Heart right ventricle (tissue), 16 donors: ENCODE results near the gene FBXO2. TPM values are rescaled to one million over a fixed set of nuclear protein-coding genes. Genes with fewer than 3 reads are reported as not detected.

ENCODE experiments used
- ATAC-seq, 8 donors: fragments of 200-7000 bp; cut with Tn5 transposase; one replicate each; pipeline ENCODE4 v1.9.1; 2020; ENCODE audit warnings: mild to moderate bottlenecking in 8 of 8, moderate library complexity in 8 of 8, moderate number of reproducible peaks in 1 of 8
- DNase-seq, 2 donors: peaks; one replicate each; pipeline ENCODE4 v3.0.0-alpha.2; 2020
- H3K27ac ChIP-seq, 10 donors: fragments of 200-600 bp; sonication (generic) in 2 of 10; one replicate each; pipeline versions ENCODE4 v1.5.0 to v1.8.0; 2020 to 2022; ENCODE audit warnings: mild to moderate bottlenecking in 3 of 10
- H3K27me3 ChIP-seq, 7 donors: fragments of 200-600 bp; one replicate each; pipeline ENCODE4 v1.8.0; 2021 to 2022; ENCODE audit warnings: mild to moderate bottlenecking in 2 of 7
- H3K36me3 ChIP-seq, 9 donors: fragments of 200-600 bp; sonication (generic) in 1 of 9; one replicate each; pipeline versions ENCODE4 v1.5.0 to v1.8.0; 2020 to 2022; ENCODE audit warnings: mild to moderate bottlenecking in 2 of 9
- H3K4me1 ChIP-seq, 9 donors: fragments of 200-600 bp; sonication (generic) in 1 of 9; one replicate each; pipeline versions ENCODE4 v1.5.0 to v1.8.0; 2020 to 2022; ENCODE audit warnings: mild to moderate bottlenecking in 4 of 9
- H3K4me3 ChIP-seq, 10 donors: fragments of 200-600 bp; sonication (generic) in 2 of 10; one replicate each; pipeline versions ENCODE4 v1.5.0 to v1.8.0; 2020 to 2022; ENCODE audit warnings: mild to moderate bottlenecking in 7 of 10, moderate library complexity in 2 of 10
- H3K9me3 ChIP-seq, 11 donors: fragments of 200-600 bp in 10 of 11; sonication (generic) in 2 of 11; one replicate each; pipeline versions ENCODE4 v1.5.0 to v1.8.0; 2013 to 2022; ENCODE audit warnings: mild to moderate bottlenecking in 2 of 11, control low read depth in 1 of 11, moderate library complexity in 1 of 11
- WGBS, 2 donors: extraction: QIAGEN DNeasy Blood & Tissue Kit; methylation state at CpG; one replicate each; pipeline ENCODE4 v1.1.7; 2013; ENCODE audit warnings: inconsistent platforms in 1 of 2; 5-methylcytosine and 5-hydroxymethylcytosine counted together
- intact Hi-C, 10 donors: fragments of 100-400 bp; cut with DNase I; formaldehyde crosslinking; loops; one replicate each; pipeline versions ENCODE4 v1.11.1 to v1.14.2; 2022
- polyA plus RNA-seq, 2 donors: library from polyadenylated mRNA; stranded (reverse); fragments of 200-250 nt; gene quantifications; one replicate each; pipeline ENCODE4 v1.2.3, GENCODE V29; 2013
- total RNA-seq, 10 donors: library from RNA; stranded (reverse); fragmentation: NEBNext Ultra II Directional in 3 of 10; extraction: Animal tissue kit (Norgen Biotek cat#: 25700) in 3 of 10; gene quantifications; one replicate each; pipeline versions ENCODE4 v1.2.1 to v1.2.4, GENCODE V29; 2021 to 2023
- TF ChIP-seq, protein P1 (sequence below), 9 donors: fragments of 200-600 bp; sonication (generic) in 2 of 9; IDR thresholded peaks; one replicate each; pipeline versions ENCODE4 v1.5.0 to v1.8.0; 2021 to 2022; ENCODE audit warnings: antibody characterized with exemption in 9 of 9, mild to moderate bottlenecking in 5 of 9, moderate library complexity in 1 of 9
- donor health status: Arrhythmogenic right ventricular cardiomyopathy.
- donor health status: ischemic (EF 13 %, LVEDD 7.1; RV severe dilation, severe dysfunction).
- donor health status: healthy with polysubstance abuse.
- donor health status: DM: no; HTN: yes; CAD: no.
- donor health status: DM: no; HTN: no; CAD: no.
- donor health status: ischemic (EF 25% LVEDD 6.9; RV normal size, moderate dysfunction).
- donor health status: ischemic (EF 25% LVEDD 5.7; RV mildly dilated, moderate dysfunction).
- donor health status: healthy.
- donor health status: DM: yes; HTN: yes; CAD: no.
- donor health status: Ischemic cardiomyopathy.
- donor health status: ischemic (EF 35%, LVEDD 5.7; RV mildly dilated, moderate dysfunction).
- donor health status: nonischemic (EF 11% LVEDD 7.7; RV severe dilation, severe dysfunction).
- donor health status: DM: yes; HTN: yes; CAD: no.
- donor health status: PGD.
- donor health status: ischemic (EF 29% LVEDD 5.4; RV normal size, mild dysfunction).
- donor health status: nonischemic (EF 23%, LVEDD 6.1; RV moderate dilation, normal function).

FBXO2 gene
- total and polyA plus RNA-seq, 12 donors, result 0.70 to 5.5 (median 2.0) TPM

DNA sequence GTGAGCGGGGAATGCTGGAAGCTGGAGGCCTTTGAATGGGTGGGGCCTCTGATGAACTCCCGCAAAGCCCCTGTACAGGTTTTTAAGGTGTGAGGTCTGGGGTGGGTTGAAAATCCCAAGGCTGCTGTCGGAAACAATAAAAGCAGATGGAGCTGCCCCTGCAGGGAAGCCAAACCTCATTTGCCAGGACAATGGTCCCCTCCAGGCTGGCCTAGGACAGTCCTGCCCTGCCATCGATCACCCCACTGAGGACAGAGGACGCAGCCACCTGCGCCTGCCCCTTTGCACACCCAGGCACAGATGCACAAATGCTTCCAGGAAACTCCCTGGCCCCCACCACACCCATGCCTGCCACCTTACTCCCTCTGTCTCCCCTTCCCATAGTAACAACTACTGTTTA is 41.6 kb upstream of the FBXO2 start:
- no peaks in the 10 kb centered on the region for H3K9me3 ChIP-seq
- no peak overlapping the region for H3K27ac ChIP-seq
- intact Hi-C loops, result no loop called here
- TF ChIP-seq, protein P1, sequence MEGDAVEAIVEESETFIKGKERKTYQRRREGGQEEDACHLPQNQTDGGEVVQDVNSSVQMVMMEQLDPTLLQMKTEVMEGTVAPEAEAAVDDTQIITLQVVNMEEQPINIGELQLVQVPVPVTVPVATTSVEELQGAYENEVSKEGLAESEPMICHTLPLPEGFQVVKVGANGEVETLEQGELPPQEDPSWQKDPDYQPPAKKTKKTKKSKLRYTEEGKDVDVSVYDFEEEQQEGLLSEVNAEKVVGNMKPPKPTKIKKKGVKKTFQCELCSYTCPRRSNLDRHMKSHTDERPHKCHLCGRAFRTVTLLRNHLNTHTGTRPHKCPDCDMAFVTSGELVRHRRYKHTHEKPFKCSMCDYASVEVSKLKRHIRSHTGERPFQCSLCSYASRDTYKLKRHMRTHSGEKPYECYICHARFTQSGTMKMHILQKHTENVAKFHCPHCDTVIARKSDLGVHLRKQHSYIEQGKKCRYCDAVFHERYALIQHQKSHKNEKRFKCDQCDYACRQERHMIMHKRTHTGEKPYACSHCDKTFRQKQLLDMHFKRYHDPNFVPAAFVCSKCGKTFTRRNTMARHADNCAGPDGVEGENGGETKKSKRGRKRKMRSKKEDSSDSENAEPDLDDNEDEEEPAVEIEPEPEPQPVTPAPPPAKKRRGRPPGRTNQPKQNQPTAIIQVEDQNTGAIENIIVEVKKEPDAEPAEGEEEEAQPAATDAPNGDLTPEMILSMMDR (IDR thresholded peaks at IDR 0.05), result no peak
- ATAC-seq (no peak), DNase-seq (no peak)
- H3K4me3 ChIP-seq, result no peak overlapping the region
- H3K36me3 ChIP-seq, result no peaks in the 10 kb centered on the region
- 87 to 96% methylated on average over 6 of the region's 6 CpGs for WGBS, 2 donors
- peaks cover 0 to 25% (median 10%) of the 10 kb centered on the region in 9 donors for H3K4me1 ChIP-seq
- H3K27me3 ChIP-seq, result peaks cover 16 to 97% (median 84%) of the 10 kb centered on the region in 7 donors

- DNase-seq (no peak), ATAC-seq (no peak)
- H3K4me3 ChIP-seq, result no peak overlapping the region
- H3K4me1 ChIP-seq, result peaks cover 0 to 29% (median 10%) of the 10 kb centered on the region in 9 donors
- no peaks in the 10 kb centered on the region for H3K36me3 ChIP-seq
- intact Hi-C loops, result no loop called here
- H3K27me3 ChIP-seq, result peaks cover 23 to 97% (median 84%) of the 10 kb centered on the region in 7 donors
- no peak overlapping the region for H3K27ac ChIP-seq
- TF ChIP-seq, protein P1 (IDR thresholded peaks at IDR 0.05), result no peak
- WGBS, 2 donors, result 40 to 43% methylated on average over 5 of the region's 5 CpGs
- no peaks in the 10 kb centered on the region for H3K9me3 ChIP-seq
Observed at GRCh38 chr1:11693917-11694316, 39.7 kb upstream of the FBXO2 start.

- no peak overlapping the region for H3K27ac ChIP-seq
- DNase-seq (no peak), ATAC-seq (peak in 2 of 8 donors; percentile 28 to 43)
- H3K9me3 ChIP-seq, result no peaks in the 10 kb centered on the region
- TF ChIP-seq, protein P1 (IDR thresholded peaks at IDR 0.05), result no peak
- peaks cover 0 to 29% (median 10%) of the 10 kb centered on the region in 9 donors for H3K4me1 ChIP-seq
- no peaks in the 10 kb centered on the region for H3K36me3 ChIP-seq
- H3K4me3 ChIP-seq, result no peak overlapping the region
- intact Hi-C loops, result no loop called here
- peaks cover 23 to 97% (median 86%) of the 10 kb centered on the region in 7 donors for H3K27me3 ChIP-seq
- 19 to 29% methylated on average over 6 of the region's 6 CpGs for WGBS, 2 donors
Observed at GRCh38 chr1:11693024-11693590, 38.9 kb upstream of the FBXO2 start.

GRCh38 chr1:11691928-11692711 is 37.9 kb upstream of the FBXO2 start:
- Histone ChIP-seq H3K4me3 (peak overlapping the region in 2 of 10 donors; percentile 16 to 30), H3K27ac (no peak overlapping the region), H3K27me3 (peaks cover 23 to 91% (median 87%) of the 10 kb centered on the region in 7 donors), H3K4me1 (peaks cover 0 to 29% (median 10%) of the 10 kb centered on the region in 9 donors), H3K9me3 (no peaks in the 10 kb centered on the region), H3K36me3 (no peaks in the 10 kb centered on the region)
- DNase-seq (no peak), ATAC-seq (no peak)
- TF ChIP-seq, protein P1 (IDR thresholded peaks at IDR 0.05), result no peak
- intact Hi-C loops, result no loop called here
- 4% methylated on average over 58 to 64 of the region's 64 CpGs for WGBS, 2 donors
